NK-92 (cell line): Measurements from ENCODE around the gene UCN2.
"Not testable (repeated sequence)": the region's sequence is repeated elsewhere in the genome, so short reads cannot be mapped to it uniquely, and the experiment has no call there.

Experiments used
- DNase-seq: peaks from one replicate; lab custom pipeline; 2025; ENCODE audit not compliant: unreplicated experiment; lab: John Stamatoyannopoulos, UW

Gene UCN2

DNA sequence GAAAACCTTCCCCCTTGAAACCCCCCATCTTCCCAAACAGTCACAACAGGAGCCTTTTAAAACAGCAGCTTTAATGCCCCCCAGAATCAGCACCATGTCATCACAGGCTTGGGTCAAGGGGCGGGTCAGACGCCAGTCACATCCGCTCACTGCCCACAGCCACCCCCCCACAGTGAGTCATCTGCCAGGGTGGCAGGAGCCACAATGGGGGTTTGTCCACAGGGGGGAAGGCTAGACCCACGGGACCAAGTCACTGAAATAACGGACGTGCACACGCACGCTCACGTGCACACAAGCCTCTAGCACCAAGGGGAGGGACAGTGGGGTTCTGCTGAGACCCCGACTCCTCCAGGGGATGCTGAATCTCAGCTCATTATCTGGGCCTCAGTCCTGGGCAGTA lies 441 bp upstream of the UCN2 start:
- DNase-seq, result no peak

GRCh38 chr3:48562367-48563095 lies 1.1 kb downstream of the UCN2 start:
- no peak for DNase-seq

DNA sequence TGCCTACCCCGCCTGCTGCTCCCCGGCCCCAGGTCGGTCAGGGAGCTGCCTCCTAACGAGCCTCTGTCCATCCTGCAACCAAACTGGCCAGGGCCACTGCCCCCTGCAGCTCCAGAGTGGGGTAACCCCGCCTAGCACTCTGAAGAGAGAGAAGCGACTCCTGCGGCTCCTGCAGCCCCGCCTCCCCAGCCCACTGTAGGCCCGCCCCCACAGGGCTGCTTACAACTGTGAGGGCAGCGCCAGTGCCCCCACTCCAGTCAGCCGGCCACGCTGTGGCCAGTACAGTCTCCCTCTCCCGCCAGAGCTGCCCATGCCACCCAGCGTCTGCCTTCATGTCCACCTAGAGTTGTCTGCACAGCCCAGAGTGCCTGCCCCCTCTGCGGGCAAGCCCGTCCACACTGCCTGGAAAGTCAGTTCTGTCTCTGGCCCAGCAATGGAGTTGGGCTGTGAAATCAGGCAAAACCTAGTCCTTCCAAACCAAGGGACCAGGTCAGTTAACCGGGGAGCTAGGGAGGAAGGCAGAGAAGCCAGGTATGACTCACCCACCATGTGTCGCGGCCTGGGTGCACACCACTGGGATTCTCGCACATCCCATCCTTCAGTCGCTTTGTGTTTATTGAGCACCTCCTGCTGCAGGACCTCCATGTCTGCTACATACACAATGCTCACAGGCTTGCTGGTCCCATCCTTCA lies 2.4 kb downstream of the UCN2 start:
- no peak for DNase-seq

GRCh38 chr3:48560648-48561018 lies 2.9 kb downstream of the UCN2 start:
- no peak for DNase-seq

DNA sequence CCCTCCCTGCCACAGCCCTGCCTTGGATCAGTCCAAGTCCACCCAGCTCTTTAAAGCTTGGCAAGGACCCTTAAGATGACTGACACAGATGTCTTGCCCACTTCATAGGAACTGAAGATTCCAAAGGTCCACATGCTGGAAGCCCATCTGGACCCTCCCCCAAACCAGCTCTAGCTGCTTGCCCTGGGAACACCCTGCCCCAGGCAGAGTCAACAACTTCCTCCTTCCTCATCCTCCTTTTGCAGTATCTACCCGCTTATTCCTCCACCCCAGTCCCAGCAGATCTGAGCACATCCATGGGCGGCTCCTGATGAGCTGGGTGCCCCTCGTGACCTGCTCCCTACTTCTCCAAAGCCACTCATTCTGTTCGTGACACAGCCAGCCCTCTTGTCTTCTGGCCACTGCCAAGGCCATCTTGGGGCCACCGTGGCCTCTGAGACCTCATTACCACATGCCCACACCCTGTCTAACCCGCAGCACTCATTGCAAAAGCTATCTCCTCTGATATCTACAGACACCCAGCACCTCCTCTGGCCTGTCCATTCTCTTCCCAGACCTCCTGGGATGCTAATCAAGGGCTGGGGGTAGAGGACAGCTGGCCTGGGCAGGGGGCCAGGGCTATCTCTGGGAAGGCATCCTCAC lies 5.0 kb downstream of the UCN2 start:
- DNase-seq, result no peak

DNA sequence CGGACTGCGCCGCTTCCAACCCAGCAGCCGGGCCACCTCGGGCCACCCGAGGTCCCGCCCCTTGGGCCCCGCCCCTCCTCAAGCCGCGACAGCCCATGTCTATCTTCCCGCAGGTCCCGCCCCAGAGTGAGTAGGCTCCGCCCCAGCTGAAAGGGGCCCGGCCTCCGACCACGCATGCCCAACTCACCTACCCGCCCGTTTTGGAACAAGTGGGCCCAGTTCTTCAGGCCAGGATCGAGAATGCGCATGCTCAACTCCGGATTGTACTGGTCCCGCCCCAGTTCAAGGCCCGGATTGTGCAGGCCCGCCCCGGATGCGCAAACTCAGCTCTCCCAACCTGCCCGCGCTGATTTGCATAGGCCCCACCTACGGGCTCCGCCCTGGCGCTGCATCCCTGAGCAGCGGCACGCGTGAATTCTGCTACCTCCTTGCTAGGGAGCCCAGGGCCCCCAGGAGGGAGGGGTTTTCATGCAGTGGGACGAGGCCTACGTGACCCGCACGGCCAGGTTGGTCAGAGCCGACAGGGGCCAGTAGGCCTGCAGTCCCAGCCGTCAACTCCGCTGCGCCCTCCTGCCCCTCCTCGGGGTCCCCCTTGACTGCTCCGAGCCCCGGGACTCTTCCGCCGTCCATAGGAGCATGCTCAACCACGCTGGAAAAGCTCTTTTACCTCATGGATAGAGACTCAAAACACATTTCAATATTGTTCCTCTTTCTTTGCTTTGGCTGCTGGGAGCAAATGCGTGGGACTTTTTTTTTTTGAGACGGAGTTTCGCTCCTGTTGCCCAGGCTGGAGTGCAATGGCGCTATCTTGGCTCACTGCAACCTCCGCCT lies 6.6 kb downstream of the UCN2 start, which contains the start of gene PFKFB4:
Gene PFKFB4, minus strand, starts transcription at position 8 of the 831 bp plus-strand sequence. CDS start 26 bp downstream, outside the sequence.
- peak; percentile 94 for DNase-seq

DNA sequence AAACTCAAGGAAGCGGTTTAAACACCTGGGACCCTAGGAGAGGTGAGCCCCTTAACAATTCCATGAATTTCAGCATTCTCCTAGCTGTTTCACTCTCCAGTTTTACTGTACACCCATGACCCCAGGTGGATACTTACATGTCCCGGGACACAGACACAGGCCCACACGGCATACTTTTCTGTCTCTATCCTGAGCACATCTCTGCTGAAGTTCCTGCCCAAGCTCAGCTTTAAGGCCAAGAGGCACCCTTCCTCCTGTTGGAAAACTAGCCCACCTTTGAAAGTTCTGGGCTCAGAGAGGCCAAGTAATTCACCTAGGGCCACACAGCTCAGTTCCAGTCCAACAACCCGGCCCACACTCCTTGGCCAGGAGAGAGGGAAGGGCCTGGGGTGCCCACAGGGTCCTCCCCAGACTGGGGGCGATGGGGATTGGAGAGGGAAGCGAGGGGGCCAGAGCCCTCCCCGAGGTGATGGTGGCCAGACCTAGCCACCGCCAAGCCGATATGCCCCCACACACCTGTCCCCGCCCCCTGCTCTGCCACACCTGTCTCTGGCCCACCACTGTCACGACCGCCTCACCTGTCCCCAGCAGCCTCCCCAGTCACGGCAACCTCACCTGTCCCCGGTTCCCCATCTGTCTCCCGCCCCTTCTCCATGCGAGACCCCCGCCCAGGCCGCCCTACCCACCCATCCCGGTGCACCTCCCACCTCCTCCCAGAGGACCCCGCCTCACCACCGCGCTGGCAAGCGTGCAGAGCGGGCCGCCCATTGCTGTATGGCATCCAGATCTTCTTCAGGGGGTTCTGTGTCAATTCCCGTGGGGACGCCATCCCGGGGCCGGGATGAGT lies 7.4 kb downstream of the UCN2 start:
- DNase-seq, result no peak

DNA sequence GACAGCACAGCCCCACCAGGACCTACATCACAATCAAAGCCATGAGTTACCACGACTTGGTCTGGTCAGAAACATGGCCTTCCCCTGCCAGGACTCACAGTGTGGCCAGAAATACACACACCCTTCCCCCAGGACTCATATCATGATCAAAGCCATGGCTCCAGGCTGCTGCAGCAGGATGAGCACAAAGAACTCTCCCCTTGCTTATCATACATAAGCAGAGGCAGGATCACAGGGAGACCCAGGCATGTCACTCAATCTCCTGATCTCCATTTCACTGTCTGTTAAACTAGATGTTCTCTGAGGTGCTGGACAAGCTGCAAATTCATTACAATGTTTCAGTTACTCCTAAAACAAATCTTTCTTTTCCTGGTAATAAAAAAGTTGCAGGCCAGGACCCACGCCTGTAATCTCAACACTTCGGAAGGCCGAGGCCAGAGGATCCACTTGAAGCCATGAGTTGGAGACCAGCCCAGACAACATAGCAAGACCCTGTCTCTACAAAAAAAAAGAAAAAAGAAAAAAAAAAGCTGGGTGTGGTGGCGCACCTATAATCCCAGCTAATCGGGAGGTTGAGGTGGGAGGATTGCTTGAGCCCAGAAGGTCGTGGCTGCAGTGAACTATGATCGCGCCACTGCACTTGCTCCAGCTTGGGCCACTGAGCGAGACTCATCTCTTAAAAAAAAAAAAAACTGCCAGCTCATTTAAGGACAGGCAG lies 8.2 kb downstream of the UCN2 start:
- no peak for DNase-seq

DNA sequence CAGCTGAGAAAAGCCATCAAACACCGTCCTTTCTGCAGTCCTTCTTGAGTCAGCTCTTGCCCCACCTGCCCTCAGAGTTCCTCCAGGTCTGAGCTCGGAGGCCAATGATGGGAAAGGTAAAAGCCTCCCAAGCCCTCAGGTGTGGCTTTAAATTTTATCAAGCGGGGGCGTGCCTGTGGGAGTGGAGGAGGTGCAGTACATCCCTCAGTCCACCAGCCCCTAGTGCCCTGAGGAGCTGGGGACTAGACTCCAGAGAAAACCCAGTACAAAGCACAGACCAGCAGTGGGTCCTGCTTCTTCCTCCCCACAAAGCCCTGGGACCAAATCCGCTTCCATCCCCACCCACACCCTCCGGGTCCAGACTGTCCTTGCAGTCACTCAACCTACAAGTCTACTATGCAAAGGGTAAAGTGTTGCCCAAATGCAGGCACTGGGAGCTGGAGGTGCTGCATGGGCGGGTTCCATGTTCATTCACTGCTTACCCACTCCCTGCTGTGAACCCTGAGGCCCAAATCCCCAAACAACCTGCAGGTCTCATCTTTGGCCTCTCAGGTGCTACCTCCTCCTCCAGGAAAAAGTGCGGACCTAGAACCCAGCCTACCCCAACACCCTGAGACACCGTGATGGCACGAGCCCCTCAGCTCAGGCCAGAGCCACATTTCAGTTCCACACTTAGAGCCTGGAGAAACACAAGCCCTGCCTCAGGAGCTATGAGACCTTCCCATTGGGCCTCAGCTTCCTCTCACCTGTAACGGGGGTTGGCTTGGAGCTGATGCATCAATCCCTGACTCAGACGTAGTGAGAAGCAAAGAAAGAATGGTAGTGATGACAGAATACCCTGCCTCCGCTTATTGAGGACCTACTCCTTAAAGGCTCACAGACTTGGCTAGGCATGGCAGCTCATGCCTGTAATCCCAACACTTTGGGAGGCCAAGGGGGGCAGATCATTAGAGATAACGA lies 9.4 kb downstream of the UCN2 start:
- DNase-seq, result no peak

- no peak for DNase-seq
Measured at GRCh38 chr3:48553361-48553760, 10.2 kb downstream of the UCN2 start.

GRCh38 chr3:48552111-48552951 lies 11.2 kb downstream of the UCN2 start:
- DNase-seq, result no peak

- DNase-seq, result not testable (repeated sequence)
Measured at GRCh38 chr3:48551651-48552050, 11.9 kb downstream of the UCN2 start.

DNA sequence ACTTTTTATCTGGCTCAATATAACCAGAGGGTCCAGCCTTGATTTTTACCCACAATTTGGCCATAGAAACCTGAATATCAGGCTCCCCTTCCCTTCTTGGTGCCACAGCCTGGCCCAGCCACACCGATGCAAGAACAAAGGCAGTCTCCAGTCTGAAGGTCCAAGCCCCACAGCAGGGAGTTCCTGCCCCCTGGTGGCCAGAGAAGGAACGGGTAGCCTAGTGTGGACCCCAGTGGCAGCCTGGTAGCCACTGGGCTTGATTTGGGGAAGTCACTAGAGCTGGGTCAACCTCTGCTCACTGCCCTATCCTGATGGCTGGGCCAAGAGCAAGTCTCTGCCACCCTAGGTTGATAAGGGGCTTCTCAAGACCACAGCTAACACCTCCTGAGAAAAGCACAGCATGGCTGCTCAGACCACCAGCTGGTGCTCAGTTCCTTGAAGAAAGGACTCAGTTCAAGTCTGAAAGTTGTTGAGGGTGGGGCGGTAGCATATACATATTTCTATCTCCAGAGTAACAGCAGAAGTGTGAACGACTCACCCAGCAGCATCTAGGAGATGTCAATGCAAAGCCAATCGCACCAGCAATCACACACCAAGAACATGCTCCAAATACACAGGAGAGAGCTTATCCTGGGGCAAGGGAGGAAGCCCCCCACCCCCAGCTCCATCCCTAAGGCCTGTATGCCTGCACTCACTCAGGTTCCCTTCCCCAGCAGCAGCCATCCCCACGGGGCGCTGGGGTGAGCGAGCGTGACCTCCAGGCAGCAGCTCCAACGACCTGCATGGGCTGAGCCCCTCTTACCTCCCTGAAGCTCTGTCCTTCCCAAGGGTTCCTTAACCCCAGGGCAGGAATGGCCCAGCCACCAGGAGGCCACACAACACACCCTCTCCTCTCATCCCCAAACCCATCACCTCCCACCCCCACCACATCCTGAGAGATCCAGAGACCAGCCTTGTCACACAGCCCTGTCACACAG lies 14.6 kb downstream of the UCN2 start:
- peak; percentile 2 for DNase-seq

- no peak for DNase-seq
Measured at GRCh38 chr3:48548126-48548525, 15.5 kb downstream of the UCN2 start.

GRCh38 chr3:48546203-48546829 lies 17.3 kb downstream of the UCN2 start:
- DNase-seq, result no peak

GRCh38 chr3:48544141-48544540 lies 19.4 kb downstream of the UCN2 start:
- DNase-seq, result no peak
